H9 (cell line): Measurements from ENCODE around the gene TRIP11. TPM values are rescaled to one million over a fixed set of nuclear protein-coding genes. Genes with fewer than 3 reads are reported as not detected.

ENCODE experiments used
- DNase-seq: peaks from one replicate; pipeline ENCODE4 v3.0.0-alpha.2; 2017
- H2AFZ ChIP-seq: one replicate; pipeline ENCODE4 v1.6.1; 2013; ENCODE audit warnings: mild to moderate bottlenecking, low read length, control low read depth, moderate library complexity
- H2AK5ac ChIP-seq: 2 replicates; pipeline ENCODE4 v1.6.1; 2013; ENCODE audit warnings: low read length, control low read depth, mixed read lengths; ENCODE audit not compliant: insufficient read length
- H2BK120ac ChIP-seq: one replicate; pipeline ENCODE4 v1.6.1; 2013; ENCODE audit warnings: low read depth, mild to moderate bottlenecking, low read length, control low read depth, inconsistent platforms; ENCODE audit not compliant: poor library complexity, severe bottlenecking
- H2BK12ac ChIP-seq: 2 replicates; pipeline ENCODE4 v1.6.1; 2013; ENCODE audit warnings: low read length, control low read depth, mixed read lengths, low read depth; ENCODE audit not compliant: insufficient read length
- H2BK15ac ChIP-seq: 2 replicates; pipeline ENCODE4 v1.6.1; 2013; ENCODE audit warnings: low read depth, low read length, control low read depth
- H2BK20ac ChIP-seq: one replicate; pipeline ENCODE4 v1.6.1; 2013; ENCODE audit warnings: low read depth, mild to moderate bottlenecking, low read length, control low read depth, inconsistent platforms; ENCODE audit not compliant: poor library complexity, severe bottlenecking
- H2BK5ac ChIP-seq: 2 replicates; pipeline ENCODE4 v1.6.1; 2013; ENCODE audit warnings: low read length, control low read depth, mixed read lengths; ENCODE audit not compliant: insufficient read length
- H3K14ac ChIP-seq: 2 replicates; pipeline ENCODE4 v1.6.1; 2013; ENCODE audit warnings: low read length, control low read depth; ENCODE audit not compliant: insufficient read depth
- H3K18ac ChIP-seq: 2 replicates; pipeline ENCODE4 v1.6.1; 2013; ENCODE audit warnings: low read depth, mild to moderate bottlenecking, mixed read lengths, low read length, control low read depth; ENCODE audit not compliant: insufficient read length
- H3K23ac ChIP-seq: 2 replicates; pipeline ENCODE4 v1.6.1; 2013; ENCODE audit warnings: low read length, control low read depth, mixed read lengths, low read depth; ENCODE audit not compliant: insufficient read length
- H3K23me2 ChIP-seq: 2 replicates; pipeline ENCODE4 v1.6.1; 2013; ENCODE audit warnings: low read depth, mild to moderate bottlenecking, mixed read lengths, low read length, control low read depth; ENCODE audit not compliant: insufficient read length, poor library complexity, severe bottlenecking
- H3K27ac ChIP-seq: 2 replicates; pipeline ENCODE4 v1.5.1; 2013; ENCODE audit warnings: low read length, control low read depth, mixed read lengths, low read depth; ENCODE audit not compliant: insufficient read length
- H3K27me3 ChIP-seq: 2 replicates; pipeline ENCODE4 v1.6.1; 2013; ENCODE audit warnings: low read length, control low read depth, inconsistent platforms; ENCODE audit not compliant: insufficient read depth
- H3K4ac ChIP-seq: 2 replicates; pipeline ENCODE4 v1.6.1; 2013; ENCODE audit warnings: low read depth, mild to moderate bottlenecking, control low read depth, inconsistent platforms, low read length, moderate library complexity
- H3K4me1 ChIP-seq: 2 replicates; pipeline ENCODE4 v1.6.1; 2013; ENCODE audit warnings: low read length, control low read depth, inconsistent platforms; ENCODE audit not compliant: insufficient read depth
- H3K4me2 ChIP-seq: 2 replicates; pipeline ENCODE4 v1.6.1; 2013; ENCODE audit warnings: low read length, control low read depth, mixed read lengths; ENCODE audit not compliant: insufficient read length, insufficient read depth
- H3K56ac ChIP-seq: 2 replicates; pipeline ENCODE4 v1.6.1; 2013; ENCODE audit warnings: low read depth, mild to moderate bottlenecking, mixed read lengths, low read length, control low read depth; ENCODE audit not compliant: insufficient read length
- H3K79me1 ChIP-seq: 2 replicates; pipeline ENCODE4 v1.6.1; 2013; ENCODE audit warnings: low read depth, mild to moderate bottlenecking, moderate library complexity, low read length, control low read depth, inconsistent platforms; ENCODE audit not compliant: insufficient read depth, poor library complexity, severe bottlenecking
- H3K79me2 ChIP-seq: 2 replicates; pipeline ENCODE4 v1.6.1; 2013; ENCODE audit warnings: low read length, control low read depth, inconsistent platforms; ENCODE audit not compliant: insufficient read depth
- H3K9ac ChIP-seq: 2 replicates; pipeline ENCODE4 v1.6.1; 2013; ENCODE audit warnings: low read length, control low read depth, mixed read lengths; ENCODE audit not compliant: insufficient read length; ENCODE audit errors: extremely low read depth
- H3K9me3 ChIP-seq: one replicate; pipeline ENCODE4 v1.6.1; 2013; ENCODE audit warnings: low read depth, low read length, inconsistent platforms; ENCODE audit not compliant: control insufficient read depth
- H3T11ph ChIP-seq: one replicate; pipeline ENCODE4 v1.6.1; 2013; ENCODE audit warnings: mild to moderate bottlenecking, low read length, control low read depth, inconsistent platforms
- H4K20me1 ChIP-seq: one replicate; pipeline ENCODE4 v1.6.1; 2013; ENCODE audit not compliant: control insufficient read depth, insufficient read length, insufficient read depth
- H4K5ac ChIP-seq: 2 replicates; pipeline ENCODE4 v1.6.1; 2013; ENCODE audit warnings: low read depth, mild to moderate bottlenecking, mixed read lengths, low read length, control low read depth; ENCODE audit not compliant: insufficient read length
- H4K8ac ChIP-seq: replicated peaks from 2 replicates; pipeline ENCODE4 v1.6.1; 2013; ENCODE audit warnings: low read length, control low read depth, mixed read lengths, low read depth; ENCODE audit not compliant: insufficient read length
- H4K91ac ChIP-seq: 2 replicates; pipeline ENCODE4 v1.6.1; 2013; ENCODE audit warnings: low read depth, mild to moderate bottlenecking, moderate library complexity, mixed read lengths, low read length, control low read depth; ENCODE audit not compliant: insufficient read length
- H3K27ac Mint-ChIP-seq, 3 experiments: 2 replicates in 2 of 3; 3 replicates in 1 of 3; pipeline ENCODE4 v1.8.0; 2020 to 2021; ENCODE audit warnings: mixed read lengths in 3 of 3, mild to moderate bottlenecking in 1 of 3, moderate library complexity in 1 of 3
- H3K27me3 Mint-ChIP-seq: 2 replicates; pipeline ENCODE4 v1.8.0; 2021; ENCODE audit warnings: low read depth, mild to moderate bottlenecking, moderate library complexity, mixed read lengths
- H3K36me3 Mint-ChIP-seq, 3 experiments: 2 replicates in 2 of 3; 3 replicates in 1 of 3; pipeline ENCODE4 v1.8.0; 2020 to 2021; ENCODE audit warnings: low read depth in 3 of 3, mixed read lengths in 3 of 3; ENCODE audit not compliant: insufficient read depth in 1 of 3
- H3K4me1 Mint-ChIP-seq, 2 experiments: 2 replicates each; pipeline ENCODE4 v1.8.0; 2020; ENCODE audit warnings: mixed read lengths in 2 of 2
- H3K4me3 Mint-ChIP-seq, 2 experiments: 2 replicates in 1 of 2; 3 replicates in 1 of 2; pipeline ENCODE4 v1.8.0; 2020 to 2021; ENCODE audit warnings: mild to moderate bottlenecking in 2 of 2, mixed read lengths in 2 of 2, moderate library complexity in 1 of 2
- H3K9me3 Mint-ChIP-seq, 2 experiments: 2 replicates in 1 of 2; 3 replicates in 1 of 2; pipeline ENCODE4 v1.8.0; 2020; ENCODE audit warnings: mild to moderate bottlenecking in 2 of 2, mixed read lengths in 2 of 2, moderate library complexity in 1 of 2
- CTCF ChIP-seq: fragments of 200-600 bp; sonication (generic); conservative IDR thresholded peaks from 3 replicates; pipeline ENCODE4 v1.8.0; 2021; ENCODE audit warnings: antibody characterized with exemption, mild to moderate bottlenecking
- WGBS: extraction: QIAGEN DNeasy Blood & Tissue Kit; methylation state at CpG from one replicate; pipeline ENCODE4 v1.1.7; 2013; ENCODE audit warnings: missing lambda C conversion rate, low lambda C conversion rate, mixed read lengths; ENCODE audit not compliant: insufficient read length; ENCODE audit errors: extremely low coverage; 5-methylcytosine and 5-hydroxymethylcytosine counted together
- total RNA-seq: library from RNA; stranded (reverse); gene quantifications from 2 replicates; pipeline ENCODE4 v1.2.1, GENCODE V29; 2021

Gene TRIP11
- total RNA-seq, 1 experiment from 2014 or later = 33.5 TPM

DNA sequence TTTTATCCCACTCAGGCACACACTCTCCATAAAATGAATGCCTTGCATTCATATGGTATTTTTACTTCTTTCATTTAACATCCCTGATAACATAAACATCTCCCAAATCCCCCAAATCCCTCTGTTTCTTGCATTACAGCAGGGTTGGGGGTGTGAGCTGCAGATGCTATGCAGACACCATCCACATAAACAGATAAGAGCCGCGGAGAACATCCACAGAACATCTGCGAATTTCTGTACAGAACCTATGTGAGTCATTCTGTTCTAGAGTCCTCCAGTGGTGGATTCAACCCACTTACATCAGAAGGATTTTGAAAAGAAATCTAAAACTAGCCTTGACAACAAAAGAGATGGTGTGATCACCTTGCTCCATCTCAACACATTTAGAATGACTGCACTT is 112.7 kb downstream of the TRIP11 start:
- H3K4ac ChIP-seq = no peak overlapping the region
- Mint-ChIP-seq H3K4me1 (peaks cover 4 to 8% of the 10 kb centered on the region in 2 experiments; a peak in 3 of 4 replicates), H3K27ac (no peak overlapping the region), H3K36me3 (no peaks in the 10 kb centered on the region), H3K27me3 (no peaks in the 10 kb centered on the region), H3K9me3 (no peaks in the 10 kb centered on the region), H3K4me3 (no peak overlapping the region)
- no peak overlapping the region for H3T11ph ChIP-seq
- no peak overlapping the region for H2BK5ac ChIP-seq
- H3K79me2 ChIP-seq = no peaks in the 10 kb centered on the region
- H3K27ac ChIP-seq = no peak overlapping the region
- H3K9ac ChIP-seq = no peak overlapping the region
- H4K8ac ChIP-seq = no peak overlapping the region
- no peak overlapping the region for H4K5ac ChIP-seq
- no peak overlapping the region for H2BK120ac ChIP-seq
- H4K20me1 ChIP-seq = no peaks in the 10 kb centered on the region
- TF ChIP-seq CTCF = no peak
- H2BK15ac ChIP-seq = no peak overlapping the region
- H3K79me1 ChIP-seq = no peaks in the 10 kb centered on the region
- no peak overlapping the region for H3K4me2 ChIP-seq
- H2AFZ ChIP-seq = no peak overlapping the region
- H4K91ac ChIP-seq = no peak overlapping the region
- no peaks in the 10 kb centered on the region for H3K23me2 ChIP-seq
- no CpG with 5 or more reads among the region's 3 CpGs for WGBS
- no peak for DNase-seq
- H3K56ac ChIP-seq = no peak overlapping the region
- H2BK20ac ChIP-seq = no peak overlapping the region
- H3K14ac ChIP-seq = no peak overlapping the region
- no peak overlapping the region for H3K23ac ChIP-seq
- no peak overlapping the region for H2BK12ac ChIP-seq
- H3K4me1 ChIP-seq = no peaks in the 10 kb centered on the region
- no peak overlapping the region for H2AK5ac ChIP-seq
- H3K9me3 ChIP-seq = no peaks in the 10 kb centered on the region
- H3K18ac ChIP-seq = no peak overlapping the region
- H3K27me3 ChIP-seq = no peaks in the 10 kb centered on the region
